GM23338 (cell line): ENCODE results near the gene PHF20. TPM values are rescaled to one million over a fixed set of nuclear protein-coding genes. Genes with fewer than 3 reads are reported as not detected.

Experiments used
- ATAC-seq: fragments of 200-7000 bp; cut with Tn5 transposase; 3 replicates; pipeline ENCODE4 v1.9.1; 2020
- DNase-seq: peaks from one replicate; pipeline ENCODE4 v3.0.0-alpha.2; 2015; ENCODE audit warnings: low spot score
- H2AFZ ChIP-seq: fragments of 200-600 bp; sonication (generic); 2 replicates; pipeline ENCODE4 v1.8.0; 2016; ENCODE audit warnings: antibody characterized with exemption, mild to moderate bottlenecking, moderate library complexity
- H3F3A ChIP-seq: fragments of 200-600 bp; sonication (generic); replicated peaks from 2 replicates; pipeline ENCODE4 v1.8.0; 2017; ENCODE audit warnings: antibody characterized with exemption, mixed run types, low read depth
- H3K27ac ChIP-seq: fragments of 200-600 bp; sonication (generic); 2 replicates; pipeline ENCODE4 v1.6.1; 2016; ENCODE audit warnings: low read depth
- H3K27me3 ChIP-seq: fragments of 200-600 bp; sonication (generic); 2 replicates; pipeline ENCODE4 v1.8.0; 2016; ENCODE audit warnings: mild to moderate bottlenecking, mixed run types, moderate library complexity; ENCODE audit not compliant: insufficient read depth
- H3K36me3 ChIP-seq: fragments of 200-600 bp; sonication (generic); 2 replicates; pipeline ENCODE4 v1.8.0; 2016; ENCODE audit warnings: mild to moderate bottlenecking; ENCODE audit not compliant: insufficient read depth
- H3K4me1 ChIP-seq: fragments of 200-600 bp; sonication (generic); 2 replicates; pipeline ENCODE4 v1.8.0; 2016; ENCODE audit warnings: mild to moderate bottlenecking, moderate library complexity; ENCODE audit not compliant: insufficient read depth
- H3K4me2 ChIP-seq: fragments of 200-600 bp; sonication (generic); 2 replicates; pipeline ENCODE4 v1.7.1; 2017; ENCODE audit warnings: mixed run types
- H3K4me3 ChIP-seq: fragments of 200-600 bp; sonication (generic); 2 replicates; pipeline ENCODE4 v1.6.1; 2016; ENCODE audit warnings: mixed run types
- H3K79me2 ChIP-seq: fragments of 200-600 bp; sonication (generic); replicated peaks from 2 replicates; pipeline ENCODE4 v1.8.0; 2017; ENCODE audit warnings: mild to moderate bottlenecking; ENCODE audit not compliant: insufficient read depth
- H3K9me2 ChIP-seq: fragments of 200-600 bp; sonication (generic); 2 replicates; pipeline ENCODE4 v1.8.0; 2017; ENCODE audit not compliant: insufficient read depth
- H4K20me1 ChIP-seq: fragments of 200-600 bp; sonication (generic); replicated peaks from 2 replicates; pipeline ENCODE4 v1.8.0; 2017; ENCODE audit warnings: mild to moderate bottlenecking; ENCODE audit not compliant: insufficient read depth
- H3K27ac Mint-ChIP-seq: 2 replicates; pipeline ENCODE4 v1.8.0; 2020; ENCODE audit warnings: inconsistent platforms, mild to moderate bottlenecking, moderate library complexity, mixed read lengths
- H3K27me3 Mint-ChIP-seq: 3 replicates; pipeline ENCODE4 v1.8.0; 2022; ENCODE audit warnings: low read depth, mild to moderate bottlenecking, moderate library complexity, mixed read lengths, inconsistent platforms; ENCODE audit not compliant: insufficient read depth, poor library complexity
- H3K36me3 Mint-ChIP-seq: 3 replicates; pipeline ENCODE4 v1.8.0; 2021; ENCODE audit warnings: low read depth, mild to moderate bottlenecking, inconsistent platforms, moderate library complexity, mixed read lengths
- H3K4me1 Mint-ChIP-seq: 3 replicates; pipeline ENCODE4 v1.8.0; 2020; ENCODE audit warnings: mild to moderate bottlenecking, inconsistent platforms, mixed read lengths
- H3K4me3 Mint-ChIP-seq: 3 replicates; pipeline ENCODE4 v1.8.0; 2021; ENCODE audit warnings: moderate library complexity, mild to moderate bottlenecking, inconsistent platforms, mixed read lengths
- H3K9me3 Mint-ChIP-seq: 3 replicates; pipeline ENCODE4 v1.8.0; 2020; ENCODE audit warnings: moderate library complexity, mild to moderate bottlenecking, inconsistent platforms, mixed read lengths
- CREB1 ChIP-seq: fragments of 250-450 bp; sonication (Bioruptor Pico); IDR thresholded peaks from 2 replicates; pipeline ENCODE4 v1.5.0; 2020; ENCODE audit warnings: low read depth, mild to moderate bottlenecking, moderate library complexity
- EZH2 ChIP-seq: fragments of 200-600 bp; sonication (generic); IDR thresholded peaks from one replicate; pipeline ENCODE4 v1.8.0; 2017; ENCODE audit warnings: antibody characterized with exemption, mild to moderate bottlenecking, low read depth; ENCODE audit not compliant: unreplicated experiment
- EZH2phosphoT487 ChIP-seq: fragments of 200-600 bp; sonication (generic); IDR thresholded peaks from one replicate; pipeline ENCODE4 v1.8.1; 2018; ENCODE audit warnings: antibody characterized with exemption; ENCODE audit not compliant: unreplicated experiment
- JUNB ChIP-seq: IDR thresholded peaks from one replicate; pipeline ENCODE4 v1.6.1; 2016; ENCODE audit warnings: antibody characterized with exemption; ENCODE audit not compliant: unreplicated experiment
- NANOG ChIP-seq: IDR thresholded peaks from 2 replicates; pipeline ENCODE4 v1.6.1; 2016; ENCODE audit warnings: antibody characterized with exemption, borderline replicate concordance
- POLR2AphosphoS5 ChIP-seq: IDR thresholded peaks from 2 replicates; pipeline ENCODE4 v1.6.1; 2016; ENCODE audit warnings: antibody characterized with exemption, low read depth
- STAT1 ChIP-seq: IDR thresholded peaks from one replicate; pipeline ENCODE4 v1.6.1; 2016; ENCODE audit warnings: antibody characterized with exemption; ENCODE audit not compliant: unreplicated experiment
- ZNF114 ChIP-seq: fragments of 250-450 bp; sonication (Bioruptor Pico); IDR thresholded peaks from 2 replicates; pipeline ENCODE4 v1.5.0; 2020; ENCODE audit warnings: mild to moderate bottlenecking, moderate library complexity
- ZNF331 ChIP-seq: fragments of 250-450 bp; sonication (Bioruptor Pico); IDR thresholded peaks from 2 replicates; pipeline ENCODE4 v1.5.0; 2020; ENCODE audit warnings: low read depth, mild to moderate bottlenecking, moderate library complexity
- polyA plus RNA-seq: library from polyadenylated mRNA; unstranded; fragments of >200 nt; fragmentation: Nextera tagmentation; extraction: Ambion mirVana; gene quantifications from 2 replicates; pipeline ENCODE4 v1.2.1, GENCODE V29; 2016
- total RNA-seq: library from RNA; depleted of rRNA; stranded (reverse); fragments of >200 nt; shearing (Covaris generic); gene quantifications from 2 replicates; pipeline ENCODE4 v1.2.3, GENCODE V29; 2014
- TF ChIP-seq, protein P1 (sequence below): IDR thresholded peaks from 2 replicates; pipeline ENCODE4 v1.6.1; 2016; ENCODE audit warnings: antibody characterized with exemption
- TF ChIP-seq, protein P2 (sequence below): fragments of 250-450 bp; sonication (Bioruptor Pico); IDR thresholded peaks from 2 replicates; pipeline ENCODE4 v1.5.0; 2020; ENCODE audit warnings: mild to moderate bottlenecking, moderate library complexity
- TF ChIP-seq, protein P3 (sequence below), 2 experiments: fragments of 200-600 bp in 1 of 2; sonication (generic) in 1 of 2; conservative IDR thresholded peaks; 2 replicates each; pipeline versions ENCODE4 v1.5.1 to v1.6.1; 2016 to 2017; ENCODE audit warnings: antibody characterized with exemption in 2 of 2, low read depth in 2 of 2, mild to moderate bottlenecking in 2 of 2, moderate library complexity in 1 of 2
- TF ChIP-seq, protein P4 (sequence below): IDR thresholded peaks from one replicate; pipeline ENCODE4 v1.6.1; 2018; ENCODE audit warnings: antibody characterized with exemption; ENCODE audit not compliant: unreplicated experiment

The PHF20 gene
- total and polyA plus RNA-seq, 2 experiments from 2014 or later: 71.8 to 103 TPM

DNA sequence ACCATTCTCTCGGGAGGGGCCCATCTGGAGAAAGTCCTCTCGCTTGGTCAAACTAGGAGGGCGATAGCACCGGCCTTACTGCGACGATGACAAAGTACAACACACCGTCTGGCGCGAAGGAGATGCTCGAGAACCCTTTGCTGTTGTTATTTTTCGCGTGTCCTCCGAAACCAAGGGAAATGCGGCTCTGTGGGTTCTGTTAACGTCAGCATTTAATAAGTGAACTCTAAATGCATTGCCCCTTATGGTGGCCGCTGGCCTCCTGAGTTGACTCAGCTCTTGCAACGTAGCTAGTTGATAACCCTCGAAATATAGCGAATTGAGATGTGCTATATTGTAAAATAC lies 183.1 kb downstream of the PHF20 start:
- Histone ChIP-seq H3K9me2 (no peaks in the 10 kb centered on the region), H3K36me3 (no peaks in the 10 kb centered on the region), H4K20me1 (peaks cover 16% of the 10 kb centered on the region), H3K27ac (peak overlapping the region; percentile 89), H3K27me3 (no peaks in the 10 kb centered on the region), H3K4me1 (peaks cover 14% of the 10 kb centered on the region; the same call in 1 of the 2 replicates), H3K79me2 (peaks cover 19% of the 10 kb centered on the region), H3F3A (peaks cover 28% of the 10 kb centered on the region), H3K4me3 (peak overlapping the region; percentile 75), H3K4me2 (peak overlapping the region; percentile 88), H2AFZ (peak overlapping the region; percentile 97)
- H3K4me3 Mint-ChIP-seq: peak overlapping the region; percentile 98
- no peaks in the 10 kb centered on the region; the same call in 2 of the 3 replicates for H3K9me3 Mint-ChIP-seq
- peaks cover 15% of the 10 kb centered on the region for H3K27me3 Mint-ChIP-seq
- peak overlapping the region; percentile 99 for H3K27ac Mint-ChIP-seq
- no peak for ATAC-seq
- DNase-seq: no peak
- TF ChIP-seq EZH2phosphoT487 (no peak), ZNF331 (no peak), ZNF114 (CRISPR knock-in tag) (no peak), NANOG (no peak), CREB1 (CRISPR knock-in tag) (no peak), EZH2 (no peak), POLR2AphosphoS5 (no peak), JUNB (no peak), STAT1 (no peak)
- TF ChIP-seq, protein P1, sequence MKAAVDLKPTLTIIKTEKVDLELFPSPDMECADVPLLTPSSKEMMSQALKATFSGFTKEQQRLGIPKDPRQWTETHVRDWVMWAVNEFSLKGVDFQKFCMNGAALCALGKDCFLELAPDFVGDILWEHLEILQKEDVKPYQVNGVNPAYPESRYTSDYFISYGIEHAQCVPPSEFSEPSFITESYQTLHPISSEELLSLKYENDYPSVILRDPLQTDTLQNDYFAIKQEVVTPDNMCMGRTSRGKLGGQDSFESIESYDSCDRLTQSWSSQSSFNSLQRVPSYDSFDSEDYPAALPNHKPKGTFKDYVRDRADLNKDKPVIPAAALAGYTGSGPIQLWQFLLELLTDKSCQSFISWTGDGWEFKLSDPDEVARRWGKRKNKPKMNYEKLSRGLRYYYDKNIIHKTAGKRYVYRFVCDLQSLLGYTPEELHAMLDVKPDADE: no peak
- TF ChIP-seq, protein P2, sequence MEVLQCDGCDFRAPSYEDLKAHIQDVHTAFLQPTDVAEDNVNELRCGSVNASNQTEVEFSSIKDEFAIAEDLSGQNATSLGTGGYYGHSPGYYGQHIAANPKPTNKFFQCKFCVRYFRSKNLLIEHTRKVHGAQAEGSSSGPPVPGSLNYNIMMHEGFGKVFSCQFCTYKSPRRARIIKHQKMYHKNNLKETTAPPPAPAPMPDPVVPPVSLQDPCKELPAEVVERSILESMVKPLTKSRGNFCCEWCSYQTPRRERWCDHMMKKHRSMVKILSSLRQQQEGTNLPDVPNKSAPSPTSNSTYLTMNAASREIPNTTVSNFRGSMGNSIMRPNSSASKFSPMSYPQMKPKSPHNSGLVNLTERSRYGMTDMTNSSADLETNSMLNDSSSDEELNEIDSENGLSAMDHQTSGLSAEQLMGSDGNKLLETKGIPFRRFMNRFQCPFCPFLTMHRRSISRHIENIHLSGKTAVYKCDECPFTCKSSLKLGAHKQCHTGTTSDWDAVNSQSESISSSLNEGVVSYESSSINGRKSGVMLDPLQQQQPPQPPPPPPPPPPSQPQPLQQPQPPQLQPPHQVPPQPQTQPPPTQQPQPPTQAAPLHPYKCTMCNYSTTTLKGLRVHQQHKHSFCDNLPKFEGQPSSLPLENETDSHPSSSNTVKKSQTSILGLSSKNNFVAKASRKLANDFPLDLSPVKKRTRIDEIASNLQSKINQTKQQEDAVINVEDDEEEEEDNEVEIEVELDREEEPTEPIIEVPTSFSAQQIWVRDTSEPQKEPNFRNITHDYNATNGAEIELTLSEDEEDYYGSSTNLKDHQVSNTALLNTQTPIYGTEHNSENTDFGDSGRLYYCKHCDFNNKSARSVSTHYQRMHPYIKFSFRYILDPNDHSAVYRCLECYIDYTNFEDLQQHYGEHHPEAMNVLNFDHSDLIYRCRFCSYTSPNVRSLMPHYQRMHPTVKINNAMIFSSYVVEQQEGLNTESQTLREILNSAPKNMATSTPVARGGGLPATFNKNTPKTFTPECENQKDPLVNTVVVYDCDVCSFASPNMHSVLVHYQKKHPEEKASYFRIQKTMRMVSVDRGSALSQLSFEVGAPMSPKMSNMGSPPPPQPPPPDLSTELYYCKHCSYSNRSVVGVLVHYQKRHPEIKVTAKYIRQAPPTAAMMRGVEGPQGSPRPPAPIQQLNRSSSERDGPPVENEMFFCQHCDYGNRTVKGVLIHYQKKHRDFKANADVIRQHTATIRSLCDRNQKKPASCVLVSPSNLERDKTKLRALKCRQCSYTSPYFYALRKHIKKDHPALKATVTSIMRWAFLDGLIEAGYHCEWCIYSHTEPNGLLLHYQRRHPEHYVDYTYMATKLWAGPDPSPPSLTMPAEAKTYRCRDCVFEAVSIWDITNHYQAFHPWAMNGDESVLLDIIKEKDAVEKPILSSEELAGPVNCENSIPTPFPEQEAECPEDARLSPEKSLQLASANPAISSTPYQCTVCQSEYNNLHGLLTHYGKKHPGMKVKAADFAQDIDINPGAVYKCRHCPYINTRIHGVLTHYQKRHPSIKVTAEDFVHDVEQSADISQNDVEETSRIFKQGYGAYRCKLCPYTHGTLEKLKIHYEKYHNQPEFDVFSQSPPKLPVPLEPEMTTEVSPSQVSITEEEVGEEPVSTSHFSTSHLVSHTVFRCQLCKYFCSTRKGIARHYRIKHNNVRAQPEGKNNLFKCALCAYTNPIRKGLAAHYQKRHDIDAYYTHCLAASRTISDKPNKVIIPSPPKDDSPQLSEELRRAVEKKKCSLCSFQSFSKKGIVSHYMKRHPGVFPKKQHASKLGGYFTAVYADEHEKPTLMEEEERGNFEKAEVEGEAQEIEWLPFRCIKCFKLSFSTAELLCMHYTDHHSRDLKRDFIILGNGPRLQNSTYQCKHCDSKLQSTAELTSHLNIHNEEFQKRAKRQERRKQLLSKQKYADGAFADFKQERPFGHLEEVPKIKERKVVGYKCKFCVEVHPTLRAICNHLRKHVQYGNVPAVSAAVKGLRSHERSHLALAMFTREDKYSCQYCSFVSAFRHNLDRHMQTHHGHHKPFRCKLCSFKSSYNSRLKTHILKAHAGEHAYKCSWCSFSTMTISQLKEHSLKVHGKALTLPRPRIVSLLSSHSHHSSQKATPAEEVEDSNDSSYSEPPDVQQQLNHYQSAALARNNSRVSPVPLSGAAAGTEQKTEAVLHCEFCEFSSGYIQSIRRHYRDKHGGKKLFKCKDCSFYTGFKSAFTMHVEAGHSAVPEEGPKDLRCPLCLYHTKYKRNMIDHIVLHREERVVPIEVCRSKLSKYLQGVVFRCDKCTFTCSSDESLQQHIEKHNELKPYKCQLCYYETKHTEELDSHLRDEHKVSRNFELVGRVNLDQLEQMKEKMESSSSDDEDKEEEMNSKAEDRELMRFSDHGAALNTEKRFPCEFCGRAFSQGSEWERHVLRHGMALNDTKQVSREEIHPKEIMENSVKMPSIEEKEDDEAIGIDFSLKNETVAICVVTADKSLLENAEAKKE: no peak
- TF ChIP-seq, protein P3, sequence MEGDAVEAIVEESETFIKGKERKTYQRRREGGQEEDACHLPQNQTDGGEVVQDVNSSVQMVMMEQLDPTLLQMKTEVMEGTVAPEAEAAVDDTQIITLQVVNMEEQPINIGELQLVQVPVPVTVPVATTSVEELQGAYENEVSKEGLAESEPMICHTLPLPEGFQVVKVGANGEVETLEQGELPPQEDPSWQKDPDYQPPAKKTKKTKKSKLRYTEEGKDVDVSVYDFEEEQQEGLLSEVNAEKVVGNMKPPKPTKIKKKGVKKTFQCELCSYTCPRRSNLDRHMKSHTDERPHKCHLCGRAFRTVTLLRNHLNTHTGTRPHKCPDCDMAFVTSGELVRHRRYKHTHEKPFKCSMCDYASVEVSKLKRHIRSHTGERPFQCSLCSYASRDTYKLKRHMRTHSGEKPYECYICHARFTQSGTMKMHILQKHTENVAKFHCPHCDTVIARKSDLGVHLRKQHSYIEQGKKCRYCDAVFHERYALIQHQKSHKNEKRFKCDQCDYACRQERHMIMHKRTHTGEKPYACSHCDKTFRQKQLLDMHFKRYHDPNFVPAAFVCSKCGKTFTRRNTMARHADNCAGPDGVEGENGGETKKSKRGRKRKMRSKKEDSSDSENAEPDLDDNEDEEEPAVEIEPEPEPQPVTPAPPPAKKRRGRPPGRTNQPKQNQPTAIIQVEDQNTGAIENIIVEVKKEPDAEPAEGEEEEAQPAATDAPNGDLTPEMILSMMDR (conservative IDR thresholded peaks at IDR 0.05; ENCODE audit: low read depth in 2 of 2): no peak
- TF ChIP-seq, protein P4, sequence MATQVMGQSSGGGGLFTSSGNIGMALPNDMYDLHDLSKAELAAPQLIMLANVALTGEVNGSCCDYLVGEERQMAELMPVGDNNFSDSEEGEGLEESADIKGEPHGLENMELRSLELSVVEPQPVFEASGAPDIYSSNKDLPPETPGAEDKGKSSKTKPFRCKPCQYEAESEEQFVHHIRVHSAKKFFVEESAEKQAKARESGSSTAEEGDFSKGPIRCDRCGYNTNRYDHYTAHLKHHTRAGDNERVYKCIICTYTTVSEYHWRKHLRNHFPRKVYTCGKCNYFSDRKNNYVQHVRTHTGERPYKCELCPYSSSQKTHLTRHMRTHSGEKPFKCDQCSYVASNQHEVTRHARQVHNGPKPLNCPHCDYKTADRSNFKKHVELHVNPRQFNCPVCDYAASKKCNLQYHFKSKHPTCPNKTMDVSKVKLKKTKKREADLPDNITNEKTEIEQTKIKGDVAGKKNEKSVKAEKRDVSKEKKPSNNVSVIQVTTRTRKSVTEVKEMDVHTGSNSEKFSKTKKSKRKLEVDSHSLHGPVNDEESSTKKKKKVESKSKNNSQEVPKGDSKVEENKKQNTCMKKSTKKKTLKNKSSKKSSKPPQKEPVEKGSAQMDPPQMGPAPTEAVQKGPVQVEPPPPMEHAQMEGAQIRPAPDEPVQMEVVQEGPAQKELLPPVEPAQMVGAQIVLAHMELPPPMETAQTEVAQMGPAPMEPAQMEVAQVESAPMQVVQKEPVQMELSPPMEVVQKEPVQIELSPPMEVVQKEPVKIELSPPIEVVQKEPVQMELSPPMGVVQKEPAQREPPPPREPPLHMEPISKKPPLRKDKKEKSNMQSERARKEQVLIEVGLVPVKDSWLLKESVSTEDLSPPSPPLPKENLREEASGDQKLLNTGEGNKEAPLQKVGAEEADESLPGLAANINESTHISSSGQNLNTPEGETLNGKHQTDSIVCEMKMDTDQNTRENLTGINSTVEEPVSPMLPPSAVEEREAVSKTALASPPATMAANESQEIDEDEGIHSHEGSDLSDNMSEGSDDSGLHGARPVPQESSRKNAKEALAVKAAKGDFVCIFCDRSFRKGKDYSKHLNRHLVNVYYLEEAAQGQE: no peak
- peaks cover 10% of the 10 kb centered on the region; the same call in 2 of the 3 replicates for H3K4me1 Mint-ChIP-seq
- peaks cover 8% of the 10 kb centered on the region; the same call in 2 of the 3 replicates for H3K36me3 Mint-ChIP-seq
